ENCODE data around the gene UPF1.
"Not testable (repeated sequence)": the region's sequence is repeated elsewhere in the genome, so short reads cannot be mapped to it uniquely, and the experiment has no call there.

UPF1 gene

GRCh38 chr19:18899624-18900560, 68.1 kb downstream of the UPF1 start:
- Histone ChIP-seq H3K4me3 (ENCODE audit: low read depth in 1 of 2, low read length in 2 of 2) (no peak overlapping the region), H3K27ac (ENCODE audit: low read depth, low read length) (no peak overlapping the region), H3K9me3 (ENCODE audit: low read length) (no peaks in the 10 kb centered on the region), H3K4me1 (ENCODE audit: insufficient read depth, low read length) (no peaks in the 10 kb centered on the region), H3K9ac (ENCODE audit: low read length) (no peak overlapping the region), H3K27me3 (ENCODE audit: control insufficient read depth in 1 of 2, insufficient read depth in 2 of 2, low read length in 2 of 2) (peaks cover 2 to 21% of the 10 kb centered on the region in 2 donors), H3K36me3 (ENCODE audit: insufficient read depth, low read length) (peaks cover 17% of the 10 kb centered on the region)

GRCh38 chr19:18900700-18901481, 69.1 kb downstream of the UPF1 start:
- peaks cover 0 to 13% of the 10 kb centered on the region in 2 donors for H3K27me3 ChIP-seq (ENCODE audit: control insufficient read depth in 1 of 2, insufficient read depth in 2 of 2, low read length in 2 of 2)
- H3K9me3 ChIP-seq (ENCODE audit: low read length): no peaks in the 10 kb centered on the region
- H3K9ac ChIP-seq (ENCODE audit: low read length): no peak overlapping the region
- no peak overlapping the region for H3K4me3 ChIP-seq (ENCODE audit: low read depth in 1 of 2, low read length in 2 of 2)
- no peak overlapping the region for H3K27ac ChIP-seq (ENCODE audit: low read depth, low read length)
- peaks cover 21% of the 10 kb centered on the region for H3K36me3 ChIP-seq (ENCODE audit: insufficient read depth, low read length)
- no peaks in the 10 kb centered on the region for H3K4me1 ChIP-seq (ENCODE audit: insufficient read depth, low read length)

GRCh38 chr19:18901491-18901890, 69.7 kb downstream of the UPF1 start:
- H3K4me3 ChIP-seq (ENCODE audit: low read depth in 1 of 2, low read length in 2 of 2): no peak overlapping the region
- H3K4me1 ChIP-seq (ENCODE audit: insufficient read depth, low read length): no peaks in the 10 kb centered on the region
- peaks cover 21% of the 10 kb centered on the region for H3K36me3 ChIP-seq (ENCODE audit: insufficient read depth, low read length)
- H3K27me3 ChIP-seq (ENCODE audit: control insufficient read depth in 1 of 2, insufficient read depth in 2 of 2, low read length in 2 of 2): peaks cover 0 to 10% of the 10 kb centered on the region in 2 donors
- no peak overlapping the region for H3K9ac ChIP-seq (ENCODE audit: low read length)
- H3K9me3 ChIP-seq (ENCODE audit: low read length): no peaks in the 10 kb centered on the region
- no peak overlapping the region for H3K27ac ChIP-seq (ENCODE audit: low read depth, low read length)

- not testable (repeated sequence) for H3K4me1 ChIP-seq (ENCODE audit: insufficient read depth, low read length); H3K27me3 ChIP-seq (ENCODE audit: control insufficient read depth in 1 of 2, insufficient read depth in 2 of 2, low read length in 2 of 2); H3K4me3 ChIP-seq (ENCODE audit: low read depth in 1 of 2, low read length in 2 of 2); H3K9ac ChIP-seq (ENCODE audit: low read length); H3K9me3 ChIP-seq (ENCODE audit: low read length); H3K27ac ChIP-seq (ENCODE audit: low read depth, low read length)
- H3K36me3 ChIP-seq (ENCODE audit: insufficient read depth, low read length): peaks cover 27% of the 10 kb centered on the region
These were observed 70.8 kb downstream of the UPF1 start for GRCh38 chr19:18902519-18902918.

- peaks cover 31% of the 10 kb centered on the region for H3K36me3 ChIP-seq (ENCODE audit: insufficient read depth, low read length)
- H3K27me3 ChIP-seq (ENCODE audit: control insufficient read depth in 1 of 2, insufficient read depth in 2 of 2, low read length in 2 of 2): no peaks in the 10 kb centered on the region
- H3K9me3 ChIP-seq (ENCODE audit: low read length): no peaks in the 10 kb centered on the region
- no peaks in the 10 kb centered on the region for H3K4me1 ChIP-seq (ENCODE audit: insufficient read depth, low read length)
- no peak overlapping the region for H3K4me3 ChIP-seq (ENCODE audit: low read depth in 1 of 2, low read length in 2 of 2)
- no peak overlapping the region for H3K27ac ChIP-seq (ENCODE audit: low read depth, low read length)
- H3K9ac ChIP-seq (ENCODE audit: low read length): no peak overlapping the region
These were observed 71.6 kb downstream of the UPF1 start for GRCh38 chr19:18903156-18904037.

GRCh38 chr19:18904334-18905057, 72.7 kb downstream of the UPF1 start:
- H3K9me3 ChIP-seq (ENCODE audit: low read length): no peaks in the 10 kb centered on the region
- H3K36me3 ChIP-seq (ENCODE audit: insufficient read depth, low read length): peaks cover 31% of the 10 kb centered on the region
- no peak overlapping the region for H3K4me3 ChIP-seq (ENCODE audit: low read depth in 1 of 2, low read length in 2 of 2)
- no peak overlapping the region for H3K9ac ChIP-seq (ENCODE audit: low read length)
- H3K27ac ChIP-seq (ENCODE audit: low read depth, low read length): no peak overlapping the region
- no peaks in the 10 kb centered on the region for H3K4me1 ChIP-seq (ENCODE audit: insufficient read depth, low read length)
- H3K27me3 ChIP-seq (ENCODE audit: control insufficient read depth in 1 of 2, insufficient read depth in 2 of 2, low read length in 2 of 2): no peaks in the 10 kb centered on the region

GRCh38 chr19:18905058-18905456, 73.3 kb downstream of the UPF1 start:
- Histone ChIP-seq H3K36me3 (ENCODE audit: insufficient read depth, low read length) (peaks cover 31% of the 10 kb centered on the region), H3K27ac (ENCODE audit: low read depth, low read length) (no peak overlapping the region)

GRCh38 chr19:18905513-18906236, 73.9 kb downstream of the UPF1 start:
- peaks cover 29% of the 10 kb centered on the region for H3K36me3 ChIP-seq (ENCODE audit: insufficient read depth, low read length)
- H3K27ac ChIP-seq (ENCODE audit: low read depth, low read length): no peak overlapping the region

More at GRCh38 chr19:18905058-18905456, 73.3 kb downstream of the UPF1 start:
- H3K4me3 ChIP-seq (ENCODE audit: low read depth in 1 of 2, low read length in 2 of 2): no peak overlapping the region
- no peak overlapping the region for H3K9ac ChIP-seq (ENCODE audit: low read length)
- no peaks in the 10 kb centered on the region for H3K4me1 ChIP-seq (ENCODE audit: insufficient read depth, low read length)
- H3K9me3 ChIP-seq (ENCODE audit: low read length): no peaks in the 10 kb centered on the region
- H3K27me3 ChIP-seq (ENCODE audit: control insufficient read depth in 1 of 2, insufficient read depth in 2 of 2, low read length in 2 of 2): no peaks in the 10 kb centered on the region

GRCh38 chr19:18906605-18907519, 75.1 kb downstream of the UPF1 start:
- H3K27me3 ChIP-seq (ENCODE audit: control insufficient read depth in 1 of 2, insufficient read depth in 2 of 2, low read length in 2 of 2): no peaks in the 10 kb centered on the region
- no peak overlapping the region for H3K4me3 ChIP-seq (ENCODE audit: low read depth in 1 of 2, low read length in 2 of 2)
- peaks cover 18% of the 10 kb centered on the region for H3K36me3 ChIP-seq (ENCODE audit: insufficient read depth, low read length)
- H3K4me1 ChIP-seq (ENCODE audit: insufficient read depth, low read length): no peaks in the 10 kb centered on the region
- H3K27ac ChIP-seq (ENCODE audit: low read depth, low read length): no peak overlapping the region
- no peak overlapping the region for H3K9ac ChIP-seq (ENCODE audit: low read length)
- no peaks in the 10 kb centered on the region for H3K9me3 ChIP-seq (ENCODE audit: low read length)

More at GRCh38 chr19:18905513-18906236, 73.9 kb downstream of the UPF1 start:
- Histone ChIP-seq H3K4me1 (ENCODE audit: insufficient read depth, low read length) (no peaks in the 10 kb centered on the region), H3K4me3 (ENCODE audit: low read depth in 1 of 2, low read length in 2 of 2) (no peak overlapping the region), H3K27me3 (ENCODE audit: control insufficient read depth in 1 of 2, insufficient read depth in 2 of 2, low read length in 2 of 2) (no peaks in the 10 kb centered on the region), H3K9ac (ENCODE audit: low read length) (no peak overlapping the region), H3K9me3 (ENCODE audit: low read length) (no peaks in the 10 kb centered on the region)

Measured in muscle layer of colon (tissue), 2 donors.